T-helper 1 cell treated with Interleukin-12 subunit alpha and Interleukin-12 subunit beta and Interleukin-4 antibody, amounts not matched to agents 30 ng/mL and 1 ng/mL, for 36 hours (primary cell): ENCODE results near the gene COL17A1. TPM values are rescaled to one million over a fixed set of nuclear protein-coding genes. Genes with fewer than 3 reads are reported as not detected.

ENCODE experiments used
- intact Hi-C: fragments of 100-400 bp; cut with micrococcal nuclease; formaldehyde crosslinking; loops from one replicate; pipeline ENCODE4 v1.15.1; 2024
- total RNA-seq: library from RNA; stranded (reverse); gene quantifications from 2 replicates; pipeline ENCODE4 v1.2.3, GENCODE V29; 2022

COL17A1 gene
- total RNA-seq, 1 donor from 2014 or later, result not detected

GRCh38 chr10:104099269-104099668 lies 13.6 kb upstream of the COL17A1 start:
- intact Hi-C loops, result no loop called here

GRCh38 chr10:104098358-104098925 lies 12.8 kb upstream of the COL17A1 start:
- intact Hi-C loops, result no loop called here

GRCh38 chr10:104096692-104097091 lies 11.0 kb upstream of the COL17A1 start:
- intact Hi-C loops, result no loop called here

- intact Hi-C loops, result no loop called here
Observed at GRCh38 chr10:104092749-104093148, 7.1 kb upstream of the COL17A1 start.

GRCh38 chr10:104090611-104091010 lies 4.9 kb upstream of the COL17A1 start:
- intact Hi-C loops, result no loop called here

- intact Hi-C loops, result no loop called here
Observed at GRCh38 chr10:104089621-104090020, 3.9 kb upstream of the COL17A1 start.

- intact Hi-C loops, result no loop called here
Observed at GRCh38 chr10:104088239-104088638, 2.6 kb upstream of the COL17A1 start.

GRCh38 chr10:104084482-104085142 lies 1.1 kb downstream of the COL17A1 start:
- intact Hi-C loops, result no loop called here

GRCh38 chr10:104081998-104082397 lies 3.7 kb downstream of the COL17A1 start:
- intact Hi-C loops, result no loop called here

- intact Hi-C loops, result loop anchor here (1.0 kb wide), 2 partner anchors 192 to 367 kb away; no protein-coding TSS in a partner anchor
Observed at GRCh38 chr10:104080762-104081161, 4.9 kb downstream of the COL17A1 start.

- intact Hi-C loops, result no loop called here
Observed at GRCh38 chr10:104077663-104078151, 8.0 kb downstream of the COL17A1 start.

- intact Hi-C loops, result no loop called here
Observed at GRCh38 chr10:104077247-104077646, 8.4 kb downstream of the COL17A1 start.

- intact Hi-C loops, result no loop called here
Observed at GRCh38 chr10:104076743-104077160, 8.9 kb downstream of the COL17A1 start.

GRCh38 chr10:104074505-104074904 lies 11.2 kb downstream of the COL17A1 start:
- intact Hi-C loops, result no loop called here

- intact Hi-C loops, result no loop called here
Observed at GRCh38 chr10:104072786-104073185, 12.9 kb downstream of the COL17A1 start.

GRCh38 chr10:104069613-104070012 lies 16.1 kb downstream of the COL17A1 start:
- intact Hi-C loops, result no loop called here

GRCh38 chr10:104067525-104067924 lies 18.2 kb downstream of the COL17A1 start:
- intact Hi-C loops, result loop anchor here (2.0 kb wide), 1 partner anchor 25 kb away; no protein-coding TSS in a partner anchor

GRCh38 chr10:104066945-104067344 lies 18.7 kb downstream of the COL17A1 start:
- intact Hi-C loops, result loop anchor here (2.0 kb wide), 1 partner anchor 24 kb away; no protein-coding TSS in a partner anchor

- intact Hi-C loops, result loop anchor here (2.0 kb wide), 1 partner anchor 23 kb away; no protein-coding TSS in a partner anchor
Observed at GRCh38 chr10:104065748-104066147, 19.9 kb downstream of the COL17A1 start.

GRCh38 chr10:104061196-104061595 lies 24.5 kb downstream of the COL17A1 start:
- intact Hi-C loops, result no loop called here

- intact Hi-C loops, result no loop called here
Observed at GRCh38 chr10:104059364-104059763, 26.3 kb downstream of the COL17A1 start.

GRCh38 chr10:104057717-104058116 lies 28.0 kb downstream of the COL17A1 start:
- intact Hi-C loops, result no loop called here
